ENCODE measurements around the gene XRCC3. TPM values are rescaled to one million over a fixed set of nuclear protein-coding genes. Genes with fewer than 3 reads are reported as not detected.
A peak's percentile ranks its signal among the peaks of the same experiment; 100 is the strongest.

Gene XRCC3
- 10 to 100 TPM in 1 of 4 donors, 1 to 10 TPM in 2, under 1 TPM in 1; 0.59 to 14.4 (median 5.2) TPM for total RNA-seq

- no peaks in the 10 kb centered on the region for H3K27me3 ChIP-seq
- H3K9me3 ChIP-seq = no peaks in the 10 kb centered on the region
- TF ChIP-seq POLR2A (IDR thresholded peaks at IDR 0.05) (peak; percentile 81 to 92), CTCF (IDR thresholded peaks at IDR 0.05) (peak in 1 of 4 experiments; percentile 29)
- H3K36me3 ChIP-seq = no peaks in the 10 kb centered on the region
- peaks cover 0 to 18% of the 10 kb centered on the region in 2 donors for H3K4me1 ChIP-seq
- intact Hi-C loops (cut with DNase I; ENCODE audit: low total_unique reads) = no loop called here
- DNase-seq = peak; percentile 100
- H3K4me3 ChIP-seq = peak within 1 kb of the TSS; percentile 49 to 98
- H3K27ac ChIP-seq = peak within 1 kb of the TSS; percentile 77 to 88
Measured at GRCh38 chr14:103715052-103716000, at the start of gene XRCC3, which contains the start of gene ZFYVE21. Gene XRCC3, minus strand, starts transcription at chr14:103715451. Its CDS starts 4,364 bp downstream, at chr14:103711087. Gene ZFYVE21, plus strand, starts transcription at chr14:103715810. Its CDS starts 32 bp downstream, at chr14:103715842.

- TF ChIP-seq CTCF (IDR thresholded peaks at IDR 0.05) = no peak
- no peak for TF ChIP-seq POLR2A (IDR thresholded peaks at IDR 0.05)
- intact Hi-C loops (cut with DNase I; ENCODE audit: low total_unique reads) = no loop called here
- Histone ChIP-seq H3K9me3 (no peaks in the 10 kb centered on the region), H3K36me3 (no peaks in the 10 kb centered on the region), H3K4me1 (no peaks in the 10 kb centered on the region), H3K27me3 (no peaks in the 10 kb centered on the region), H3K4me3 (no peak overlapping the region), H3K27ac (no peak overlapping the region)
- no peak for DNase-seq
Measured at GRCh38 chr14:103763730-103764488, 48.7 kb upstream of the XRCC3 start.

GRCh38 chr14:103762541-103762940 is 47.3 kb upstream of the XRCC3 start:
- no peak overlapping the region for H3K4me3 ChIP-seq
- intact Hi-C loops (cut with DNase I; ENCODE audit: low total_unique reads) = no loop called here
- DNase-seq = no peak

GRCh38 chr14:103762036-103762435 is 46.8 kb upstream of the XRCC3 start:
- Histone ChIP-seq H3K9me3 (no peaks in the 10 kb centered on the region), H3K27ac (no peak overlapping the region), H3K4me3 (no peak overlapping the region), H3K27me3 (no peaks in the 10 kb centered on the region), H3K36me3 (no peaks in the 10 kb centered on the region), H3K4me1 (no peaks in the 10 kb centered on the region)
- no peak for DNase-seq
- intact Hi-C loops (cut with DNase I; ENCODE audit: low total_unique reads) = no loop called here
- no peak for TF ChIP-seq CTCF (IDR thresholded peaks at IDR 0.05)
- no peak for TF ChIP-seq POLR2A (IDR thresholded peaks at IDR 0.05)

More at GRCh38 chr14:103762541-103762940, 47.3 kb upstream of the XRCC3 start:
- Histone ChIP-seq H3K27me3 (no peaks in the 10 kb centered on the region), H3K36me3 (no peaks in the 10 kb centered on the region), H3K4me1 (no peaks in the 10 kb centered on the region), H3K9me3 (no peaks in the 10 kb centered on the region), H3K27ac (no peak overlapping the region)
- no peak for TF ChIP-seq POLR2A (IDR thresholded peaks at IDR 0.05)
- TF ChIP-seq CTCF (IDR thresholded peaks at IDR 0.05) = no peak
